Sigmoid colon (tissue), 7 donors: Measurements from ENCODE around the gene RHOU. TPM values are rescaled to one million over a fixed set of nuclear protein-coding genes. Genes with fewer than 3 reads are reported as not detected.

ENCODE experiments used
- DNase-seq: peaks from one replicate; pipeline ENCODE4 v3.0.0-alpha.2; 2019
- H3K27ac ChIP-seq, 4 donors: fragments of 200-600 bp; sonication (generic); one replicate each; pipeline ENCODE4 v1.5.1; 2016 to 2019; ENCODE audit warnings: mild to moderate bottlenecking in 1 of 4
- H3K27me3 ChIP-seq, 3 donors: fragments of 200-600 bp; sonication (generic); one replicate each; pipeline ENCODE4 v1.5.1; 2019; ENCODE audit warnings: mild to moderate bottlenecking in 1 of 3
- H3K36me3 ChIP-seq, 4 donors: fragments of 200-600 bp; sonication (generic); one replicate each; pipeline ENCODE4 v1.5.1; 2016 to 2019
- H3K4me1 ChIP-seq, 4 donors: fragments of 200-600 bp; sonication (generic); one replicate each; pipeline ENCODE4 v1.5.1; 2017 to 2019
- H3K4me3 ChIP-seq, 4 donors: fragments of 200-600 bp; sonication (generic); one replicate each; pipeline ENCODE4 v1.5.1; 2017 to 2019; ENCODE audit warnings: mild to moderate bottlenecking in 2 of 4, moderate library complexity in 1 of 4
- H3K9me3 ChIP-seq, 4 donors: fragments of 200-600 bp in 3 of 4; sonication (generic) in 3 of 4; one replicate each; pipeline versions ENCODE4 v1.5.1 to v1.6.1; 2013 to 2019
- EP300 ChIP-seq, 4 donors: sonication (generic); formaldehyde crosslinking; IDR thresholded peaks; one replicate each; pipeline ENCODE4 v1.6.1; 2017; ENCODE audit warnings: antibody characterized with exemption in 4 of 4
- POLR2A ChIP-seq, 2 donors: fragments of 450-650 bp; IDR thresholded peaks; one replicate each; pipeline ENCODE4 v1.6.1; 2016; ENCODE audit warnings: antibody characterized with exemption in 2 of 2, mild to moderate bottlenecking in 2 of 2, moderate library complexity in 2 of 2
- POLR2AphosphoS5 ChIP-seq, 4 donors: sonication (generic); formaldehyde crosslinking; IDR thresholded peaks; one replicate each; pipeline ENCODE4 v1.6.1; 2017; ENCODE audit warnings: antibody characterized with exemption in 4 of 4
- WGBS, 2 donors: extraction: QIAGEN DNeasy Blood & Tissue Kit; methylation state at CpG; one replicate each; pipeline ENCODE4 v1.1.7; 2013; 5-methylcytosine and 5-hydroxymethylcytosine counted together
- intact Hi-C: fragments of 100-400 bp; cut with DNase I; formaldehyde crosslinking; loops from one replicate; pipeline ENCODE4 v1.15.1; 2023
- polyA plus RNA-seq, 3 donors: library from polyadenylated mRNA; stranded (reverse); fragments of 200-250 nt; gene quantifications; one replicate each; pipeline ENCODE4 v1.2.3, GENCODE V29; 2013
- total RNA-seq, 4 donors: library from RNA; depleted of rRNA; stranded (reverse); fragments of >200 nt; gene quantifications; one replicate each; pipeline ENCODE4 v1.1.0, GENCODE V29; 2016
- TF ChIP-seq, protein P1 (sequence below), 4 experiments: fragments of 450-650 bp in 3 of 4; fragments of 200-600 bp in 1 of 4; IDR thresholded peaks; one replicate each; pipeline ENCODE4 v1.5.1; 2016 to 2019; ENCODE audit warnings: antibody characterized with exemption in 4 of 4, mild to moderate bottlenecking in 3 of 4, moderate library complexity in 2 of 4
- donor health status: healthy with polysubstance abuse.
- donor health status: Bipolar disorder and iron deficiency.
- donor health status: healthy.

RHOU gene
- total RNA-seq (10 to 100 TPM in 3 of 4 donors, 1 to 10 TPM in 1; 9.7 to 24.6 (median 15.1) TPM), polyA plus RNA-seq (10 to 100 TPM; 18.3 to 58.7 (median 36.0) TPM)

DNA sequence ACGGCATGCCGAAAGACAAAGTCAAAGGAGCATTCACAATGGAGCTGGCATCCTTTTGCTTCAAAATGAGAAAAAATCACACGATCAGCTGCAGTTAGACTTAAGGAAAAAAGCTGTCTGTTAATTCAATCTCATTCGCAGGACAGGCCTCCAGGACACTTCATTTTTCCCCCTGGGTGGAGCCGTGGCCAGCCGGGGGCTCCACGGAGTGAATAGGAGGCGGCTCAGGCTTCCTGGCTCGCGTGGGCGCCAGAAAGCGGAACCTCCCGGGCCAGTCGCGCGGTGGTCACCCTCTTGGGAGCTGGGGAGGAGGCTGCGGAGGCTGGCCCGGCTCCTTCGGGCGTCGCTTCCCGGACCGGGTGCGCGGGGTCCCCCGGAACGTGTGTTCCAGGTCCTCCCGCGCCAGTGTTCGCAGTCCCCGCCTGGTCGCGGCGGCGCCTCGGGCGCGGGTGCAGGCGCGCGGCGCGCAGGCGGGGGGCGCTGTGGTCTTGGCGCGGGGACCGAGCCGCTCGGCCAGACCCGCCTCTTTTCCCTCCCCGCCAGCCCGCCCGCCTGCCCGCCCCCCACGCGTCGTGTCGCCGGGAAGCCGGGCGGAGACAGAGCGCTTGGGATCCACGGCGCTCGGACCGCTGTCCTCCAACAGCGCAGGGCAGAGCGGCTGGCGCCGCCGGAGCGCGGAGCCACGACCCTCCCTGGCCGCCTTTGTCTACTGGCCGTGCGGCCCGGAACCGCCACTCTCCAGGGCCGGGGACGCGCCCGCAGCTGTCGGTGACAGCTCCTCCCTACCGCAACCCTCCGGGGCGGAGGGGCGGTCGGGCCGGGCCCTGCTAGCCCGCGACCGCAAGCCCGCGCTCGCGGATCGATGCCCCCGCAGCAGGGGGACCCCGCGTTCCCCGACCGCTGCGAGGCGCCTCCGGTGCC, at the start of gene RHOU:
Gene RHOU (plus strand): TSS at position 599 of the 921 bp plus-strand sequence. CDS start 264 bp downstream, at position 863.
- WGBS, 2 donors = 1% methylated on average over 107 of the region's 107 CpGs
- peak; percentile 89 for DNase-seq
- Histone ChIP-seq H3K27ac (peak within 1 kb of the TSS; percentile 87 to 97 (median 92)), H3K9me3 (no peaks in the 10 kb centered on the region), H3K4me1 (peaks cover 0 to 24% (median 12%) of the 10 kb centered on the region in 4 donors), H3K4me3 (peak within 1 kb of the TSS; percentile 94 to 96 (median 96)), H3K36me3 (peaks cover 0 to 20% (median 0%) of the 10 kb centered on the region in 4 donors), H3K27me3 (no peaks in the 10 kb centered on the region)
- TF ChIP-seq POLR2AphosphoS5 (IDR thresholded peaks at IDR 0.05) = peak; percentile 84 to 95 (median 89)
- peak; percentile 47 to 48 for TF ChIP-seq POLR2A (IDR thresholded peaks at IDR 0.05)
- no peak for TF ChIP-seq EP300 (IDR thresholded peaks at IDR 0.05)
- TF ChIP-seq, protein P1, sequence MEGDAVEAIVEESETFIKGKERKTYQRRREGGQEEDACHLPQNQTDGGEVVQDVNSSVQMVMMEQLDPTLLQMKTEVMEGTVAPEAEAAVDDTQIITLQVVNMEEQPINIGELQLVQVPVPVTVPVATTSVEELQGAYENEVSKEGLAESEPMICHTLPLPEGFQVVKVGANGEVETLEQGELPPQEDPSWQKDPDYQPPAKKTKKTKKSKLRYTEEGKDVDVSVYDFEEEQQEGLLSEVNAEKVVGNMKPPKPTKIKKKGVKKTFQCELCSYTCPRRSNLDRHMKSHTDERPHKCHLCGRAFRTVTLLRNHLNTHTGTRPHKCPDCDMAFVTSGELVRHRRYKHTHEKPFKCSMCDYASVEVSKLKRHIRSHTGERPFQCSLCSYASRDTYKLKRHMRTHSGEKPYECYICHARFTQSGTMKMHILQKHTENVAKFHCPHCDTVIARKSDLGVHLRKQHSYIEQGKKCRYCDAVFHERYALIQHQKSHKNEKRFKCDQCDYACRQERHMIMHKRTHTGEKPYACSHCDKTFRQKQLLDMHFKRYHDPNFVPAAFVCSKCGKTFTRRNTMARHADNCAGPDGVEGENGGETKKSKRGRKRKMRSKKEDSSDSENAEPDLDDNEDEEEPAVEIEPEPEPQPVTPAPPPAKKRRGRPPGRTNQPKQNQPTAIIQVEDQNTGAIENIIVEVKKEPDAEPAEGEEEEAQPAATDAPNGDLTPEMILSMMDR (IDR thresholded peaks at IDR 0.05) = peak in 3 of 4 experiments; percentile 7 to 91 (median 52)
- intact Hi-C loops = loop anchor here (1.0 to 10.0 kb wide), 5 partner anchors 168 to 492 kb away; no protein-coding TSS in a partner anchor

DNA sequence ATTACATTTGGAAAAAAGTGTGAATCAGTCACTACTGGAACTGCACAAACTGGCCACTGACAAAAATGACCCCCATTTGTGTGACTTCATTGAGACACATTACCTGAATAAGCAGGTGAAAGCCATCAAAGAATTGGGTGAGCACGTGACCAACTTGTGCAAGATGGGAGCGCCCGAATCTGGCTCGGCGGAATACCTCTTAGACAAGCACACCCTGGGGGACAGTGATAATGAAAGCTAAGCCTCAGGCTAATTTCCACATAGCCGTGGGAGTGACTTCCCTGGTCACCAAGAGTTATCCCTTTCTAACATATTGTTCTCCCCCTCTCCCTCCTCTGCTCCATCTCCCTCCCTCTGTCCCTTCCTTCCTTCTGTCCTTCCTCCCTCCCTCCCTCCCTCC, 47.7 kb upstream of the RHOU start:
- no peak for TF ChIP-seq EP300 (IDR thresholded peaks at IDR 0.05)
- TF ChIP-seq, protein P1 (IDR thresholded peaks at IDR 0.05) = no peak
- no peak for TF ChIP-seq POLR2A (IDR thresholded peaks at IDR 0.05)
- TF ChIP-seq POLR2AphosphoS5 (IDR thresholded peaks at IDR 0.05) = no peak
- no peak overlapping the region for H3K4me3 ChIP-seq
- H3K4me1 ChIP-seq = peaks cover 0 to 9% (median 0%) of the 10 kb centered on the region in 4 donors
- DNase-seq = no peak
- 94% methylated on average over 6 of the region's 6 CpGs for WGBS, 2 donors
- H3K27ac ChIP-seq = no peak overlapping the region
- no peaks in the 10 kb centered on the region for H3K36me3 ChIP-seq
- no peaks in the 10 kb centered on the region for H3K9me3 ChIP-seq
- intact Hi-C loops = no loop called here
- no peaks in the 10 kb centered on the region for H3K27me3 ChIP-seq

DNA sequence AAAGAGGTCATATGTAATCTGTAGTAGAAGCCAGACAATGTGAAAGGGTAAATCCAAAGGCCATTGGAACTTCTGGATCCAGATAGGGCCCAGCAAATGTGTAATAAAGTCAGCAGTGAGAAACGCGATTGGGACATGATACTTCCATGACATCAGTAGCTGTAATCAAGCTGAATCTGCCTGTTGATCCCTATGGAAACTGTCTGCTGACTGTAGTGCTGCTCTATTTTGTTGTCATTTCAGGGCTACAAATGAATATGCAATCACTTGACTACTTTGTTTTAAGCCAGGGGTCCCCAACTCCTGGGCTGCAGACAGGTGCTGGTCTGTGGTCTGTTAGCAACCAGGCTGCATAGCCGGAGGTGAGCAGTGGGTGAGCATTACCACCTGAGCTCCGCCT, 46.0 kb upstream of the RHOU start:
- Histone ChIP-seq H3K36me3 (no peaks in the 10 kb centered on the region), H3K4me1 (peaks cover 0 to 9% (median 0%) of the 10 kb centered on the region in 4 donors), H3K9me3 (no peaks in the 10 kb centered on the region), H3K27me3 (no peaks in the 10 kb centered on the region), H3K27ac (no peak overlapping the region), H3K4me3 (no peak overlapping the region)
- TF ChIP-seq POLR2A (IDR thresholded peaks at IDR 0.05) = no peak
- no peak for TF ChIP-seq EP300 (IDR thresholded peaks at IDR 0.05)
- no peak for TF ChIP-seq POLR2AphosphoS5 (IDR thresholded peaks at IDR 0.05)
- TF ChIP-seq, protein P1 (IDR thresholded peaks at IDR 0.05) = no peak
- intact Hi-C loops = no loop called here
- 84 to 89% methylated on average over 4 of the region's 4 CpGs for WGBS, 2 donors
- DNase-seq = no peak

DNA sequence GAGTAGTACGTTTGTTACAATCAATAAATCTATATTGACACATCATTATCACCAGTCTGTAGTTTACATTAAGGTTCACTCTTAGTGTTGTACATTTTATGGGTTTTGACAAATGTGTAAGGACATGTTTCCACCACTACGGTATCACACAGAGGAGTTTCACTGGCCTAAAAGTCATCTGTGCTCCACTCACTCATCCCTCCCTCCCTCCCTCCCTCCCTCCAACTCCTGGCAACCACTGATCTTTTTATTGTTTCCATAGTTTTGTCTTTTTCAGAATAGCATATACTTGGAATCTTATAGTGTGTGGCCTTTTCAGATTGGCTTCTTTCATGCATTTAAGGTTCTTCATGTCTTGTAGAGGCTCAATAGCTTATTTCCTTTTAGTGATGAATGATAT, 44.1 kb upstream of the RHOU start:
- Histone ChIP-seq H3K27ac (no peak overlapping the region), H3K9me3 (no peaks in the 10 kb centered on the region), H3K27me3 (no peaks in the 10 kb centered on the region), H3K4me1 (no peaks in the 10 kb centered on the region), H3K4me3 (no peak overlapping the region), H3K36me3 (no peaks in the 10 kb centered on the region)
- DNase-seq = no peak
- intact Hi-C loops = no loop called here
- TF ChIP-seq EP300 (IDR thresholded peaks at IDR 0.05) (no peak), POLR2A (IDR thresholded peaks at IDR 0.05) (no peak), POLR2AphosphoS5 (IDR thresholded peaks at IDR 0.05) (no peak)
- TF ChIP-seq, protein P1 (IDR thresholded peaks at IDR 0.05) = no peak
- 15 to 57% methylated on average over 2 of the region's 2 CpGs for WGBS, 2 donors
